H9 (cell line): ENCODE data around the gene TRIM44. TPM values are rescaled to one million over a fixed set of nuclear protein-coding genes. Genes with fewer than 3 reads are reported as not detected.

Source experiments
- DNase-seq: peaks from one replicate; pipeline ENCODE4 v3.0.0-alpha.2; 2017
- H2AFZ ChIP-seq: one replicate; pipeline ENCODE4 v1.6.1; 2013; ENCODE audit warnings: mild to moderate bottlenecking, low read length, control low read depth, moderate library complexity
- H2AK5ac ChIP-seq: 2 replicates; pipeline ENCODE4 v1.6.1; 2013; ENCODE audit warnings: low read length, control low read depth, mixed read lengths; ENCODE audit not compliant: insufficient read length
- H2BK120ac ChIP-seq: one replicate; pipeline ENCODE4 v1.6.1; 2013; ENCODE audit warnings: low read depth, mild to moderate bottlenecking, low read length, control low read depth, inconsistent platforms; ENCODE audit not compliant: poor library complexity, severe bottlenecking
- H2BK12ac ChIP-seq: 2 replicates; pipeline ENCODE4 v1.6.1; 2013; ENCODE audit warnings: low read length, control low read depth, mixed read lengths, low read depth; ENCODE audit not compliant: insufficient read length
- H2BK15ac ChIP-seq: 2 replicates; pipeline ENCODE4 v1.6.1; 2013; ENCODE audit warnings: low read depth, low read length, control low read depth
- H2BK20ac ChIP-seq: one replicate; pipeline ENCODE4 v1.6.1; 2013; ENCODE audit warnings: low read depth, mild to moderate bottlenecking, low read length, control low read depth, inconsistent platforms; ENCODE audit not compliant: poor library complexity, severe bottlenecking
- H2BK5ac ChIP-seq: 2 replicates; pipeline ENCODE4 v1.6.1; 2013; ENCODE audit warnings: low read length, control low read depth, mixed read lengths; ENCODE audit not compliant: insufficient read length
- H3K14ac ChIP-seq: 2 replicates; pipeline ENCODE4 v1.6.1; 2013; ENCODE audit warnings: low read length, control low read depth; ENCODE audit not compliant: insufficient read depth
- H3K18ac ChIP-seq: 2 replicates; pipeline ENCODE4 v1.6.1; 2013; ENCODE audit warnings: low read depth, mild to moderate bottlenecking, mixed read lengths, low read length, control low read depth; ENCODE audit not compliant: insufficient read length
- H3K23ac ChIP-seq: 2 replicates; pipeline ENCODE4 v1.6.1; 2013; ENCODE audit warnings: low read length, control low read depth, mixed read lengths, low read depth; ENCODE audit not compliant: insufficient read length
- H3K23me2 ChIP-seq: 2 replicates; pipeline ENCODE4 v1.6.1; 2013; ENCODE audit warnings: low read depth, mild to moderate bottlenecking, mixed read lengths, low read length, control low read depth; ENCODE audit not compliant: insufficient read length, poor library complexity, severe bottlenecking
- H3K27ac ChIP-seq: 2 replicates; pipeline ENCODE4 v1.5.1; 2013; ENCODE audit warnings: low read length, control low read depth, mixed read lengths, low read depth; ENCODE audit not compliant: insufficient read length
- H3K27me3 ChIP-seq: 2 replicates; pipeline ENCODE4 v1.6.1; 2013; ENCODE audit warnings: low read length, control low read depth, inconsistent platforms; ENCODE audit not compliant: insufficient read depth
- H3K4ac ChIP-seq: 2 replicates; pipeline ENCODE4 v1.6.1; 2013; ENCODE audit warnings: low read depth, mild to moderate bottlenecking, control low read depth, inconsistent platforms, low read length, moderate library complexity
- H3K4me1 ChIP-seq: 2 replicates; pipeline ENCODE4 v1.6.1; 2013; ENCODE audit warnings: low read length, control low read depth, inconsistent platforms; ENCODE audit not compliant: insufficient read depth
- H3K4me2 ChIP-seq: 2 replicates; pipeline ENCODE4 v1.6.1; 2013; ENCODE audit warnings: low read length, control low read depth, mixed read lengths; ENCODE audit not compliant: insufficient read length, insufficient read depth
- H3K56ac ChIP-seq: 2 replicates; pipeline ENCODE4 v1.6.1; 2013; ENCODE audit warnings: low read depth, mild to moderate bottlenecking, mixed read lengths, low read length, control low read depth; ENCODE audit not compliant: insufficient read length
- H3K79me1 ChIP-seq: 2 replicates; pipeline ENCODE4 v1.6.1; 2013; ENCODE audit warnings: low read depth, mild to moderate bottlenecking, moderate library complexity, low read length, control low read depth, inconsistent platforms; ENCODE audit not compliant: insufficient read depth, poor library complexity, severe bottlenecking
- H3K79me2 ChIP-seq: 2 replicates; pipeline ENCODE4 v1.6.1; 2013; ENCODE audit warnings: low read length, control low read depth, inconsistent platforms; ENCODE audit not compliant: insufficient read depth
- H3K9ac ChIP-seq: 2 replicates; pipeline ENCODE4 v1.6.1; 2013; ENCODE audit warnings: low read length, control low read depth, mixed read lengths; ENCODE audit not compliant: insufficient read length; ENCODE audit errors: extremely low read depth
- H3K9me3 ChIP-seq: one replicate; pipeline ENCODE4 v1.6.1; 2013; ENCODE audit warnings: low read depth, low read length, inconsistent platforms; ENCODE audit not compliant: control insufficient read depth
- H3T11ph ChIP-seq: one replicate; pipeline ENCODE4 v1.6.1; 2013; ENCODE audit warnings: mild to moderate bottlenecking, low read length, control low read depth, inconsistent platforms
- H4K20me1 ChIP-seq: one replicate; pipeline ENCODE4 v1.6.1; 2013; ENCODE audit not compliant: control insufficient read depth, insufficient read length, insufficient read depth
- H4K5ac ChIP-seq: 2 replicates; pipeline ENCODE4 v1.6.1; 2013; ENCODE audit warnings: low read depth, mild to moderate bottlenecking, mixed read lengths, low read length, control low read depth; ENCODE audit not compliant: insufficient read length
- H4K8ac ChIP-seq: replicated peaks from 2 replicates; pipeline ENCODE4 v1.6.1; 2013; ENCODE audit warnings: low read length, control low read depth, mixed read lengths, low read depth; ENCODE audit not compliant: insufficient read length
- H4K91ac ChIP-seq: 2 replicates; pipeline ENCODE4 v1.6.1; 2013; ENCODE audit warnings: low read depth, mild to moderate bottlenecking, moderate library complexity, mixed read lengths, low read length, control low read depth; ENCODE audit not compliant: insufficient read length
- H3K27ac Mint-ChIP-seq, 3 experiments: 2 replicates in 2 of 3; 3 replicates in 1 of 3; pipeline ENCODE4 v1.8.0; 2020 to 2021; ENCODE audit warnings: mixed read lengths in 3 of 3, mild to moderate bottlenecking in 1 of 3, moderate library complexity in 1 of 3
- H3K27me3 Mint-ChIP-seq: 2 replicates; pipeline ENCODE4 v1.8.0; 2021; ENCODE audit warnings: low read depth, mild to moderate bottlenecking, moderate library complexity, mixed read lengths
- H3K36me3 Mint-ChIP-seq, 3 experiments: 2 replicates in 2 of 3; 3 replicates in 1 of 3; pipeline ENCODE4 v1.8.0; 2020 to 2021; ENCODE audit warnings: low read depth in 3 of 3, mixed read lengths in 3 of 3; ENCODE audit not compliant: insufficient read depth in 1 of 3
- H3K4me1 Mint-ChIP-seq, 2 experiments: 2 replicates each; pipeline ENCODE4 v1.8.0; 2020; ENCODE audit warnings: mixed read lengths in 2 of 2
- H3K4me3 Mint-ChIP-seq, 2 experiments: 2 replicates in 1 of 2; 3 replicates in 1 of 2; pipeline ENCODE4 v1.8.0; 2020 to 2021; ENCODE audit warnings: mild to moderate bottlenecking in 2 of 2, mixed read lengths in 2 of 2, moderate library complexity in 1 of 2
- H3K9me3 Mint-ChIP-seq, 2 experiments: 2 replicates in 1 of 2; 3 replicates in 1 of 2; pipeline ENCODE4 v1.8.0; 2020; ENCODE audit warnings: mild to moderate bottlenecking in 2 of 2, mixed read lengths in 2 of 2, moderate library complexity in 1 of 2
- WGBS: extraction: QIAGEN DNeasy Blood & Tissue Kit; methylation state at CpG from one replicate; pipeline ENCODE4 v1.1.7; 2013; ENCODE audit warnings: missing lambda C conversion rate, low lambda C conversion rate, mixed read lengths; ENCODE audit not compliant: insufficient read length; ENCODE audit errors: extremely low coverage; 5-methylcytosine and 5-hydroxymethylcytosine counted together
- total RNA-seq: library from RNA; stranded (reverse); gene quantifications from 2 replicates; pipeline ENCODE4 v1.2.1, GENCODE V29; 2021
- TF ChIP-seq, protein P1 (sequence below): fragments of 200-600 bp; sonication (generic); conservative IDR thresholded peaks from 3 replicates; pipeline ENCODE4 v1.8.0; 2021; ENCODE audit warnings: antibody characterized with exemption, mild to moderate bottlenecking

Gene TRIM44
- total RNA-seq, 1 experiment from 2014 or later: 37.7 TPM

DNA sequence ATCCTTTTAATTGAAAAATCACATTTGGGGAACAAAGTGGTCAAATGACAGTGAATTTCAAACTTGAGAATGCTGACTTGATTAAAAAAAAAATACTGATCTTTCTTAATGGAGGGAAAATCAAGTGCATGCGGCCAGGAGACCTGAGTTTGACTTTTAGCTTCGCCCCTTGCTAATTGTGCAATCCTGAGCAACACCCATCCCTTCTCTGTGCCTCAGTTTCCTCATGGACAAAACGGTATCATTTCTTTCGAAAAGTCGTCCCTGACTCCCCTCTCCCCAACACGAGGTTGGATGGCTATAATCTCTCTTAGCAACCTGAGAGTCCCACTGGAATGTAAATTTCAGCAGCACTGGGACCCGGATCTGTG, 45.3 kb upstream of the TRIM44 start:
- Mint-ChIP-seq H3K27me3 (peaks cover 47% of the 10 kb centered on the region), H3K4me1 (peaks cover 30 to 42% of the 10 kb centered on the region in 2 experiments), H3K36me3 (peaks cover 0 to 4% (median 2%) of the 10 kb centered on the region in 3 experiments; a peak in 2 of 7 replicates), H3K27ac (peak overlapping the region in 1 of 3 experiments; percentile 73; a peak in 1 of 7 replicates), H3K9me3 (peaks cover 5 to 6% of the 10 kb centered on the region in 2 experiments; a peak in 4 of 5 replicates), H3K4me3 (peak overlapping the region; percentile 68 to 84; a peak in 4 of 5 replicates)
- Histone ChIP-seq H2BK15ac (no peak overlapping the region), H3K56ac (no peak overlapping the region), H3K4me2 (peak overlapping the region; percentile 42), H3K23ac (no peak overlapping the region), H3K23me2 (peaks cover 17% of the 10 kb centered on the region), H3K18ac (no peak overlapping the region), H3K79me2 (no peaks in the 10 kb centered on the region), H3K4me1 (peaks cover 1% of the 10 kb centered on the region; the same call in 1 of the 2 replicates), H4K20me1 (no peaks in the 10 kb centered on the region), H4K8ac (no peak overlapping the region), H3K27me3 (peaks cover 5% of the 10 kb centered on the region; the same call in 1 of the 2 replicates), H3K14ac (no peak overlapping the region), H2BK120ac (no peak overlapping the region), H3K9ac (no peak overlapping the region), H2AK5ac (no peak overlapping the region), H2AFZ (no peak overlapping the region), H2BK12ac (no peak overlapping the region), H3K9me3 (no peaks in the 10 kb centered on the region), H3K79me1 (no peaks in the 10 kb centered on the region), H4K5ac (no peak overlapping the region), H3K27ac (no peak overlapping the region), H2BK5ac (no peak overlapping the region), H3K4ac (no peak overlapping the region), H3T11ph (no peak overlapping the region), H4K91ac (no peak overlapping the region), H2BK20ac (no peak overlapping the region)
- TF ChIP-seq, protein P1, sequence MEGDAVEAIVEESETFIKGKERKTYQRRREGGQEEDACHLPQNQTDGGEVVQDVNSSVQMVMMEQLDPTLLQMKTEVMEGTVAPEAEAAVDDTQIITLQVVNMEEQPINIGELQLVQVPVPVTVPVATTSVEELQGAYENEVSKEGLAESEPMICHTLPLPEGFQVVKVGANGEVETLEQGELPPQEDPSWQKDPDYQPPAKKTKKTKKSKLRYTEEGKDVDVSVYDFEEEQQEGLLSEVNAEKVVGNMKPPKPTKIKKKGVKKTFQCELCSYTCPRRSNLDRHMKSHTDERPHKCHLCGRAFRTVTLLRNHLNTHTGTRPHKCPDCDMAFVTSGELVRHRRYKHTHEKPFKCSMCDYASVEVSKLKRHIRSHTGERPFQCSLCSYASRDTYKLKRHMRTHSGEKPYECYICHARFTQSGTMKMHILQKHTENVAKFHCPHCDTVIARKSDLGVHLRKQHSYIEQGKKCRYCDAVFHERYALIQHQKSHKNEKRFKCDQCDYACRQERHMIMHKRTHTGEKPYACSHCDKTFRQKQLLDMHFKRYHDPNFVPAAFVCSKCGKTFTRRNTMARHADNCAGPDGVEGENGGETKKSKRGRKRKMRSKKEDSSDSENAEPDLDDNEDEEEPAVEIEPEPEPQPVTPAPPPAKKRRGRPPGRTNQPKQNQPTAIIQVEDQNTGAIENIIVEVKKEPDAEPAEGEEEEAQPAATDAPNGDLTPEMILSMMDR: no peak
- no CpG with 5 or more reads among the region's 7 CpGs for WGBS
- DNase-seq: no peak
